Measurements from ENCODE around the gene WSCD2.

WSCD2 gene

DNA sequence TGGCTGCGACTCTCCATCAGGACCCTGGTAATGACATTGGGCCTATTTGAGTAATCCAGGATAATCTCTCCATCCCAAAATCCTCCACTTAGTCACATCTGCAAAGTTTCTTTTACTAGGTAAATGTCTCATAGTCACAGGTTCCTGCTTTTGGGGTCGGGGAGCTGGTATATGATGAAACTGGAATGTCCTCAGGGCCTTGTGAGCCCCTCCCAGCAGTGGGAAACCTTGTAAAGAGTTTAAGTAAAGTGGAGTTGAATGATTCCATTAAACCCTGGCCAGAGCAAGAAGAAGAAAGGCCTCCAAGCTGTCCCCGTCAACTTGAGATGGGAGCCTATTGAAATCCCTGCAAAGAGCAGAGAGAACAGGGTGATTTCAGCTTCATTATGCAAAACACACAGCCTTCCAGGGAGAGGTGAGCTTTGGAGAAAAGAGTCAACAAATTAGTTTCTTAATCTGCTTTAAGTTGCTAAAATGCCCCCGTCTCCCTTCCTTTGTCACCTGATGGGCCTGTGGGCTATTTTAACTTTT is 12.6 kb downstream of the WSCD2 start:
- H3K4me3 ChIP-seq (replicated peaks in 1 of 2; ENCODE audit: low read depth in 2 of 2, low read length in 2 of 2) = no peak overlapping the region
- DNase-seq (ENCODE audit: low read depth in 2 of 2) = no peak
- TF ChIP-seq, protein P1, sequence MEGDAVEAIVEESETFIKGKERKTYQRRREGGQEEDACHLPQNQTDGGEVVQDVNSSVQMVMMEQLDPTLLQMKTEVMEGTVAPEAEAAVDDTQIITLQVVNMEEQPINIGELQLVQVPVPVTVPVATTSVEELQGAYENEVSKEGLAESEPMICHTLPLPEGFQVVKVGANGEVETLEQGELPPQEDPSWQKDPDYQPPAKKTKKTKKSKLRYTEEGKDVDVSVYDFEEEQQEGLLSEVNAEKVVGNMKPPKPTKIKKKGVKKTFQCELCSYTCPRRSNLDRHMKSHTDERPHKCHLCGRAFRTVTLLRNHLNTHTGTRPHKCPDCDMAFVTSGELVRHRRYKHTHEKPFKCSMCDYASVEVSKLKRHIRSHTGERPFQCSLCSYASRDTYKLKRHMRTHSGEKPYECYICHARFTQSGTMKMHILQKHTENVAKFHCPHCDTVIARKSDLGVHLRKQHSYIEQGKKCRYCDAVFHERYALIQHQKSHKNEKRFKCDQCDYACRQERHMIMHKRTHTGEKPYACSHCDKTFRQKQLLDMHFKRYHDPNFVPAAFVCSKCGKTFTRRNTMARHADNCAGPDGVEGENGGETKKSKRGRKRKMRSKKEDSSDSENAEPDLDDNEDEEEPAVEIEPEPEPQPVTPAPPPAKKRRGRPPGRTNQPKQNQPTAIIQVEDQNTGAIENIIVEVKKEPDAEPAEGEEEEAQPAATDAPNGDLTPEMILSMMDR (IDR thresholded peaks at IDR 0.05; ENCODE audit: low read depth, low read length) = no peak

DNA sequence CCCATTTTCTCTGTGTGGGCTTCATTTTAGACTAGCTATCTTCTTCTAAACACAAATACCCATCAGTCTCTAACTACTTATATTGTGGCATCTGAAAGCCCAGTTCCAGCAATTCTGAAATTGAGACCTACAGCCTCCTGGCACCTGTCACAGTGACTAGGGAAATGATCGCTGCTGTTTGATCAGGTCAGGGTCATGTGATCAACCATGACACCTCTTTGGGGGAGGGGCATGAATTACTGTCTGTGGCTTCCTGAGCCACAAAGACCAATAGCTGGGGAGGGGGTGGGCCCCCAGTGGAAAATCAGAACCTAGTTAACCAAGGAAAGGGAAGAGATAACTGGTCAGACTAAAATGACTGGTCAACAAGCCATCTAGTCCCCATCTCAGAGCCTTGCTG is 14.1 kb downstream of the WSCD2 start:
- H3K4me3 ChIP-seq (replicated peaks in 1 of 2; ENCODE audit: low read depth in 2 of 2, low read length in 2 of 2) = no peak overlapping the region
- TF ChIP-seq, protein P1 (IDR thresholded peaks at IDR 0.05; ENCODE audit: low read depth, low read length) = no peak
- DNase-seq (ENCODE audit: low read depth in 2 of 2) = no peak

DNA sequence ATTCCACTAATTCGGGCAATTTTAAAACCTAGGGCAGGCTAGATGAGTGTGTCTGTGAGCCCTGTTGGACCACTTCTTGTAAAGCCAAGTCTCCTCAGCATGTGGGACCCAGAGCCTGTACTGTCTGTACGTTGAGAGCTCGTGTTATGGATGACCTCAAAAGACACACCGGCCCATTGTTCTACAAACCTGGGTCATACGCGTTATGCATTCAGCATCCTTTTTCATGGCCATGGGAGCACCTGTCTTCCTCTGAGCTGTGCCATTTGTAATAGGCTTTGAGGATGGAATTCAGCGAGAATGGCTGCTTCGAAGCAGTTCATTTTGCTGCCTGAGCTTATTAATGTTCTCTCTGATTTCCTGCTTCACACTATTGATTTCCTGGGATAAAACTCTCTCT is 15.0 kb downstream of the WSCD2 start:
- H3K4me3 ChIP-seq (replicated peaks in 1 of 2; ENCODE audit: low read depth in 2 of 2, low read length in 2 of 2) = no peak overlapping the region
- no peak for DNase-seq (ENCODE audit: low read depth in 2 of 2)
- TF ChIP-seq, protein P1 (IDR thresholded peaks at IDR 0.05; ENCODE audit: low read depth, low read length) = no peak

DNA sequence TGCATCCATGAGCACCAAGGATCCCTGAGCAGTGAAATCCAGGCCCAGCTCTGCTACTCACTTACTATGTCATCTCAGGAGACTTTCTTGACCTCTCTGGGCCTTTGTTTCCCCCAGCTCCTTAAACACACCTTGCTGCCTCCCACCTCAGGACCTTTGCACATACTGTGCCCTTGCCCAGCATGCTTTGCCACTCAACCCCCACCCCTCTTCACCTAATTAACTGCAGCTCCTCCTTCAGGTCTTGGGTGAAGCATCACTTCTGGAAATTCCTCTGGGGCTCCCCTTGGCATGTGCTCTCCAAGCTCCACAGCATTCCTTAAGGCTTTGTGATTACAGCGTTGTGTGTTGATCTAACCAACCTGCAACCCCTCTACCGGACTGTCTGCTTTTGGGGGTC is 15.9 kb downstream of the WSCD2 start:
- no peak for DNase-seq (ENCODE audit: low read depth in 2 of 2)
- no peak overlapping the region for H3K4me3 ChIP-seq (replicated peaks in 1 of 2; ENCODE audit: low read depth in 2 of 2, low read length in 2 of 2)
- TF ChIP-seq, protein P1 (IDR thresholded peaks at IDR 0.05; ENCODE audit: low read depth, low read length) = no peak

DNA sequence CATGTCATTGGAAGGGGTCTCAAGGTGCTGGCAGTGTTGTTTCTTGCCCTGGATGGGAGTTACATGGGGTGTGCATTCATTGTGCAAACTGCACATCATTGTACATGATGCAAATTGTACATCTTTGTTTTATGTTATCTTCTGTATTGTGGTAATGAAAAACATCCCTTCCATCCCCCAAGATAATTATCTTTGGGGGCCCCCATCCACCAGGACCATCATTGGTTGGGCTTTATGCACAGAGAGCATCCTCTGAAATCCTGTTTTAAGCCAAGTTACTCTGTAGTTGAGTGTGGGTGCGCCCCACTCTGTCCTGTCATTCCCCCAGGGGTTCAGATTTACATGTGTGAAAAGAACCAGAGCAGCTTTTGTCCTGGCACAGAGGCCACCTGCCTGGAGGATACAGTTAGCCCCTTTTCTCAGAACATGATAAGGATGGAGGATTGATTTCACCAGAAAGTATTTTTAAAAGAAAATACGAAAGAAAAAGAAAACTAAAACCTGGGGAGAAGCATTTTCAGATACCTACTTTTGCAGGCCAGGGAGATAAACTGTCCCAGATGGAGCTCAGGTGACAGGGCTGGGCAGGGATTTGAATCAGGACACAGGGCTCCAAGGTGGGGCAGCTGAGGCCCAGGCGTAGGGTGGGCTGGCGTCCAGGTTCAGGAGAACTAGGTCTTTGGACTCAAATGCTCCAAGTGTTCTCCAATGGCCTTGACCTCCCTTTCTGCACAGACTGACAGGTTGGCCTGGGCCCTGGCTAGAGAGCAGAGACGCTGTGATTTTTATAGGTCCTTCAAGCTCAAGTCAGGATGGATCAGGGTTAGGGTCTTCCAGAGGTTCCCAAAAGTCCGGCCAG is 17.2 kb downstream of the WSCD2 start:
- H3K4me3 ChIP-seq (replicated peaks in 1 of 2; ENCODE audit: low read depth in 2 of 2, low read length in 2 of 2) = no peak overlapping the region
- TF ChIP-seq, protein P1 (IDR thresholded peaks at IDR 0.05; ENCODE audit: low read depth, low read length) = no peak
- DNase-seq (ENCODE audit: low read depth in 2 of 2) = no peak

DNA sequence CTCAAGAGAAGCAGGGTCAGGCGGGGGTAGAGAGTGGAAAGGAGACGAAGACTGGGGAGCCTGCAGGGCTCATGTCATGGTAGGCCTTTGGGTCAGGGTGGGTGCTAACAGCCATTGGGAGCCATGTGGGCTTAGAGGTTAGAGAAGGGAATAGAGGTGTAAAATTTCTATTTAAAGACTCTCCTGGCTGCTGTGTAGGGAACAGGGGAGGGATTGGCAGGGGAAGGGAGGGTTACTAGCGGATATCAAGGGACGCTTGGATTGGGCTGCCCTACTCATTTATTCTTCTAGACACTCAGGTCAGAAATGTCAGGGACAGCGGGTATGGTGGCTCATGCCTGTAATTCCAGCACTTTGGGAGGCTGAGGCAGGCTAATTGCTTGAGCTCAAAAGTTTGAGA is 18.2 kb downstream of the WSCD2 start:
- no peak overlapping the region for H3K4me3 ChIP-seq (replicated peaks in 1 of 2; ENCODE audit: low read depth in 2 of 2, low read length in 2 of 2)
- TF ChIP-seq, protein P1 (IDR thresholded peaks at IDR 0.05; ENCODE audit: low read depth, low read length) = no peak
- DNase-seq (ENCODE audit: low read depth in 2 of 2) = no peak
